HepG2 (cell line): ENCODE results near the gene SECTM1. TPM values are rescaled to one million over a fixed set of nuclear protein-coding genes. Genes with fewer than 3 reads are reported as not detected.
A peak's percentile ranks its signal among the peaks of the same experiment; 100 is the strongest.

Source experiments
- ATF7 ChIP-seq, 2 experiments: fragments of 450-650 bp in 1 of 2; sonication (generic) in 1 of 2; formaldehyde crosslinking in 1 of 2; IDR thresholded peaks; 2 replicates each; pipeline versions ENCODE4 v1.4.0 to v1.6.1; 2016 to 2020; ENCODE audit warnings: antibody characterized with exemption in 1 of 2, mild to moderate bottlenecking in 1 of 2, missing genetic modification reagents in 1 of 2
- CBX5 ChIP-seq: sonication (generic); formaldehyde crosslinking; IDR thresholded peaks from 2 replicates; pipeline ENCODE4 v1.4.0; 2020; ENCODE audit warnings: missing genetic modification reagents, borderline replicate concordance
- HNRNPL ChIP-seq: fragments of 200-400 bp; formaldehyde crosslinking; IDR thresholded peaks from 2 replicates; pipeline ENCODE4 v1.6.1; 2017; ENCODE audit warnings: mild to moderate bottlenecking, low read depth, low read length
- MTF1 ChIP-seq: sonication (generic); formaldehyde crosslinking; IDR thresholded peaks from 2 replicates; pipeline ENCODE4 v1.5.0; 2020; ENCODE audit warnings: missing genetic modification reagents
- NCOA5 ChIP-seq: sonication (generic); formaldehyde crosslinking; IDR thresholded peaks from 2 replicates; pipeline ENCODE4 v1.4.0; 2020; ENCODE audit warnings: missing genetic modification reagents
- NFYB ChIP-seq: sonication (generic); formaldehyde crosslinking; IDR thresholded peaks from 2 replicates; pipeline ENCODE4 v1.4.0; 2020; ENCODE audit warnings: missing genetic modification reagents
- NFYC ChIP-seq: IDR thresholded peaks from 2 replicates; pipeline ENCODE4 v1.6.1; 2016; ENCODE audit warnings: missing genetic modification reagents, missing compliant biosample characterization
- PCBP1 ChIP-seq: fragments of 200-400 bp; formaldehyde crosslinking; IDR thresholded peaks from 2 replicates; pipeline ENCODE4 v1.6.1; 2017; ENCODE audit warnings: mild to moderate bottlenecking, low read depth, low read length, borderline replicate concordance
- RBAK ChIP-seq: sonication (generic); formaldehyde crosslinking; IDR thresholded peaks from 2 replicates; pipeline ENCODE4 v1.5.1; 2020; ENCODE audit warnings: mild to moderate bottlenecking, missing genetic modification reagents
- RNF2 ChIP-seq: fragments of 450-650 bp; conservative IDR thresholded peaks from 2 replicates; pipeline ENCODE4 v1.6.1; 2016; ENCODE audit warnings: low read depth
- SMAD1 ChIP-seq: sonication (generic); formaldehyde crosslinking; IDR thresholded peaks from 2 replicates; pipeline ENCODE4 v1.4.0; 2020; ENCODE audit warnings: missing genetic modification reagents, low read depth, mild to moderate bottlenecking, borderline replicate concordance
- SP2 ChIP-seq: sonication (generic); formaldehyde crosslinking; IDR thresholded peaks from 2 replicates; pipeline ENCODE4 v1.5.1; 2020; ENCODE audit warnings: mild to moderate bottlenecking, missing genetic modification reagents
- ZBTB1 ChIP-seq: sonication (generic); formaldehyde crosslinking; IDR thresholded peaks from 2 replicates; pipeline ENCODE4 v1.4.0; 2020; ENCODE audit warnings: missing genetic modification reagents, borderline replicate concordance
- ZBTB20 ChIP-seq: sonication (generic); formaldehyde crosslinking; IDR thresholded peaks from 2 replicates; pipeline ENCODE4 v1.8.1; 2023; ENCODE audit warnings: missing genetic modification reagents, low read depth, mild to moderate bottlenecking, borderline replicate concordance
- ZMYM2 ChIP-seq: sonication (generic); formaldehyde crosslinking; IDR thresholded peaks from 2 replicates; pipeline ENCODE4 v1.8.0; 2022; ENCODE audit warnings: mild to moderate bottlenecking, missing genetic modification reagents
- ZNF253 ChIP-seq: sonication (generic); formaldehyde crosslinking; IDR thresholded peaks from 2 replicates; pipeline ENCODE4 v1.8.0; 2022; ENCODE audit warnings: mild to moderate bottlenecking, missing genetic modification reagents, borderline replicate concordance
- ZNF776 ChIP-seq: sonication (generic); formaldehyde crosslinking; IDR thresholded peaks from 2 replicates; pipeline ENCODE4 v1.4.0; 2020; ENCODE audit warnings: mild to moderate bottlenecking, missing genetic modification reagents
- polyA plus RNA-seq, 8 experiments: library from polyadenylated mRNA; depleted of rRNA in 3 of 8; stranded (reverse) in 7 of 8; unstranded in 1 of 8; fragments of >200 nt; fragmentation: Illumina TruSeq in 4 of 8; extraction: Trizol in 4 of 8; gene quantifications; 2 replicates each; pipeline versions ENCODE4 v1.2.1 to v1.2.3, GENCODE V29; 2011 to 2016; ENCODE audit warnings: low read depth in 4 of 8, missing spikeins in 1 of 8, mixed read lengths in 1 of 8; ENCODE audit not compliant: insufficient read depth in 1 of 8
- total RNA-seq, 5 experiments: library from RNA; depleted of rRNA; stranded (reverse); fragments of >200 nt; fragmentation: Illumina TruSeq; extraction: Trizol; gene quantifications; 2 replicates each; pipeline ENCODE4 v1.2.3, GENCODE V29; 2016; ENCODE audit warnings: low read depth in 1 of 5
- TF ChIP-seq, protein P1 (sequence below), 2 experiments: fragments of 450-650 bp in 1 of 2; sonication (generic) in 1 of 2; formaldehyde crosslinking; IDR thresholded peaks; 2 replicates each; pipeline versions ENCODE4 v1.5.0 to v1.8.0; 2020 to 2022; ENCODE audit warnings: mild to moderate bottlenecking in 1 of 2, missing genetic modification reagents in 1 of 2
- TF ChIP-seq, protein P2 (sequence below): IDR thresholded peaks from 2 replicates; pipeline ENCODE4 v1.6.1; 2016; ENCODE audit warnings: low read depth, borderline replicate concordance
- TF ChIP-seq, protein P3 (sequence below): sonication (generic); formaldehyde crosslinking; IDR thresholded peaks from 2 replicates; pipeline ENCODE4 v1.4.0; 2020; ENCODE audit warnings: missing genetic modification reagents, borderline replicate concordance
- TF ChIP-seq, protein P4 (sequence below): sonication (generic); formaldehyde crosslinking; IDR thresholded peaks from 2 replicates; pipeline ENCODE4 v1.4.0; 2020; ENCODE audit warnings: missing genetic modification reagents

The SECTM1 gene
- total and polyA plus RNA-seq, 2 of the 13 experiments (the other 11 are each of a cell fraction or from before 2014, with no cell fraction given): 3.5 to 5.3 TPM

DNA sequence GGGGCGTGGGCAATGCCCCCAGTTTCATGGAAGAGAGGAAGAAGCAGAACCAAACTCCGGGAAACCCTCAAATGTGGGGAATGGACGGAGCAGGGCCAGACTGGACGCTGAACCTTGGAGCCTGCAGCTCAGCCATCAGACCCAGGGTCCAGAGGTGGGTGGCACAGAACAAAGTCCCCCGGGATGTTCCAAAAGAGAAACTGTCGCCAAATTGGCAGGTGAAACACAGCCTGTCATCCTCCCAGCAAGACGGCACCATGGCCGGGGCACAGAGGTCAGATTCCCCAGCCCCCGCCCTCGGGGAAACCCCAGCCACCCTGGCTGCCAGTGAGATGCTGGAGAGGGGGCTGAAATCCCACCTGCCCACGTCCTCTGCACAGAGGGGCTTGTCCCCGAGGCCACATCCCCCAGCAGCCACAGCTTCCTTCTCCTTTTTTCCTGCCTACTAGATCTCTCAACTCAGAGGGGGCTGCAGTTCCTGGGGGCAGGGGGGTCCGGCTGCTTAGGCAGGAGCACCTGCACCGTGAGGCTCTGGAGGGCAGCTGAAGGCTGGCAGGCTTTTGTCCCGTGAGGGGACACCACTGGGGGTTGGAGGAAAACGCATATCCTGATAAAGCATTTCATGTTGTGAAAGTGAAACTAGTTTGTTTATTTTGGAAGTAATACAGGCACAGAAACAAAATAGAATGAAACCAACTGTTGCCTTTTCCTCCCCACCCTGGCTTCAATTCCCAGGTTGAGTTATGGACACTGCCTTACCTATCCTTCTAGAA is 1.2 kb upstream of the SECTM1 start (continued):
- TF ChIP-seq ATF7 (IDR thresholded peaks at IDR 0.05) (no peak), ATF7 (CRISPR knock-in tag; IDR thresholded peaks at IDR 0.05) (no peak), ZBTB20 (CRISPR knock-in tag) (no peak), NFYC (CRISPR knock-in tag) (no peak), ZNF253 (CRISPR knock-in tag) (no peak), SP2 (CRISPR knock-in tag) (no peak), SMAD1 (no peak), NCOA5 (no peak), CBX5 (CRISPR knock-in tag) (no peak), RBAK (CRISPR knock-in tag) (no peak), HNRNPL (peak; percentile 66; the same call in 1 of the 2 replicates), ZMYM2 (CRISPR knock-in tag) (peak; percentile 40; the same call in 1 of the 2 replicates), PCBP1 (no peak), RNF2 (no peak), NFYB (CRISPR knock-in tag) (no peak), ZNF776 (CRISPR knock-in tag) (no peak), ZBTB1 (CRISPR knock-in tag) (no peak), MTF1 (CRISPR knock-in tag) (no peak)
- TF ChIP-seq, protein P1, sequence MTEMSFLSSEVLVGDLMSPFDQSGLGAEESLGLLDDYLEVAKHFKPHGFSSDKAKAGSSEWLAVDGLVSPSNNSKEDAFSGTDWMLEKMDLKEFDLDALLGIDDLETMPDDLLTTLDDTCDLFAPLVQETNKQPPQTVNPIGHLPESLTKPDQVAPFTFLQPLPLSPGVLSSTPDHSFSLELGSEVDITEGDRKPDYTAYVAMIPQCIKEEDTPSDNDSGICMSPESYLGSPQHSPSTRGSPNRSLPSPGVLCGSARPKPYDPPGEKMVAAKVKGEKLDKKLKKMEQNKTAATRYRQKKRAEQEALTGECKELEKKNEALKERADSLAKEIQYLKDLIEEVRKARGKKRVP (CRISPR knock-in tag; IDR thresholded peaks at IDR 0.05): no peak
- TF ChIP-seq, protein P2, sequence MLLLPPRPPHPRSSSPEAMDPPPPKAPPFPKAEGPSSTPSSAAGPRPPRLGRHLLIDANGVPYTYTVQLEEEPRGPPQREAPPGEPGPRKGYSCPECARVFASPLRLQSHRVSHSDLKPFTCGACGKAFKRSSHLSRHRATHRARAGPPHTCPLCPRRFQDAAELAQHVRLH (CRISPR knock-in tag): no peak
- TF ChIP-seq, protein P3, sequence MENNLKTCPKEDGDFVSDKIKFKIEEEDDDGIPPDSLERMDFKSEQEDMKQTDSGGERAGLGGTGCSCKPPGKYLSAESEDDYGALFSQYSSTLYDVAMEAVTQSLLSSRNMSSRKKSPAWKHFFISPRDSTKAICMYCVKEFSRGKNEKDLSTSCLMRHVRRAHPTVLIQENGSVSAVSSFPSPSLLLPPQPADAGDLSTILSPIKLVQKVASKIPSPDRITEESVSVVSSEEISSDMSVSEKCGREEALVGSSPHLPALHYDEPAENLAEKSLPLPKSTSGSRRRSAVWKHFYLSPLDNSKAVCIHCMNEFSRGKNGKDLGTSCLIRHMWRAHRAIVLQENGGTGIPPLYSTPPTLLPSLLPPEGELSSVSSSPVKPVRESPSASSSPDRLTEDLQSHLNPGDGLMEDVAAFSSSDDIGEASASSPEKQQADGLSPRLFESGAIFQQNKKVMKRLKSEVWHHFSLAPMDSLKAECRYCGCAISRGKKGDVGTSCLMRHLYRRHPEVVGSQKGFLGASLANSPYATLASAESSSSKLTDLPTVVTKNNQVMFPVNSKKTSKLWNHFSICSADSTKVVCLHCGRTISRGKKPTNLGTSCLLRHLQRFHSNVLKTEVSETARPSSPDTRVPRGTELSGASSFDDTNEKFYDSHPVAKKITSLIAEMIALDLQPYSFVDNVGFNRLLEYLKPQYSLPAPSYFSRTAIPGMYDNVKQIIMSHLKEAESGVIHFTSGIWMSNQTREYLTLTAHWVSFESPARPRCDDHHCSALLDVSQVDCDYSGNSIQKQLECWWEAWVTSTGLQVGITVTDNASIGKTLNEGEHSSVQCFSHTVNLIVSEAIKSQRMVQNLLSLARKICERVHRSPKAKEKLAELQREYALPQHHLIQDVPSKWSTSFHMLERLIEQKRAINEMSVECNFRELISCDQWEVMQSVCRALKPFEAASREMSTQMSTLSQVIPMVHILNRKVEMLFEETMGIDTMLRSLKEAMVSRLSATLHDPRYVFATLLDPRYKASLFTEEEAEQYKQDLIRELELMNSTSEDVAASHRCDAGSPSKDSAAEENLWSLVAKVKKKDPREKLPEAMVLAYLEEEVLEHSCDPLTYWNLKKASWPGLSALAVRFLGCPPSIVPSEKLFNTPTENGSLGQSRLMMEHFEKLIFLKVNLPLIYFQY (CRISPR knock-in tag): no peak
- TF ChIP-seq, protein P4, sequence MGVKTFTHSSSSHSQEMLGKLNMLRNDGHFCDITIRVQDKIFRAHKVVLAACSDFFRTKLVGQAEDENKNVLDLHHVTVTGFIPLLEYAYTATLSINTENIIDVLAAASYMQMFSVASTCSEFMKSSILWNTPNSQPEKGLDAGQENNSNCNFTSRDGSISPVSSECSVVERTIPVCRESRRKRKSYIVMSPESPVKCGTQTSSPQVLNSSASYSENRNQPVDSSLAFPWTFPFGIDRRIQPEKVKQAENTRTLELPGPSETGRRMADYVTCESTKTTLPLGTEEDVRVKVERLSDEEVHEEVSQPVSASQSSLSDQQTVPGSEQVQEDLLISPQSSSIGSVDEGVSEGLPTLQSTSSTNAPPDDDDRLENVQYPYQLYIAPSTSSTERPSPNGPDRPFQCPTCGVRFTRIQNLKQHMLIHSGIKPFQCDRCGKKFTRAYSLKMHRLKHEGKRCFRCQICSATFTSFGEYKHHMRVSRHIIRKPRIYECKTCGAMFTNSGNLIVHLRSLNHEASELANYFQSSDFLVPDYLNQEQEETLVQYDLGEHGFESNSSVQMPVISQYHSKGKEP (CRISPR knock-in tag): no peak
